ENCODE measurements around the gene WDR70.

Gene WDR70

DNA sequence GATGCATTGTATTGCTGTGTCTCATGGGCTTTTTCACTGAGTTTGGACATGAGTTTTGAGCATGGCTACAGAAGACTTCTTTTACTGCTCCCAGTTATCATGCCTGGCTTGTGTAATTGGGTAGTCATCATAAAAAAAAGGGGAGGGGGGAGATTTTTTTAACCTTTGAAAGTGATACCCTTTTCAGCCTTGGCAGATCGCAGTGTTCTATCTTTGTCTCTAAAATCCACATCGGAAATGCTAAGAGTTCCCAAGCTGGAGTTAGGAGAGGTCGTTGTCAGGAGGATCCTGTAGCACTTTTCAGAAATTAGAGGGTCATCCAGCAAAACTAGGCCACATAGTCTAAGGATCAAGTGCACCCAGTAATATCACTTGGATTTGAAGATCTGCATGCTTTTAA, 188.4 kb downstream of the WDR70 start:
- DNase-seq (ENCODE audit: low read depth), result no peak
- no peak for TF ChIP-seq CTCF (conservative IDR thresholded peaks at IDR 0.05; ENCODE audit: low read depth, low read length)

GRCh38 chr5:37568018-37568753, 189.1 kb downstream of the WDR70 start:
- no peak for DNase-seq (ENCODE audit: low read depth)
- no peak overlapping the region for H3K4me3 ChIP-seq (ENCODE audit: low read depth, low read length)
- no peak for TF ChIP-seq CTCF (conservative IDR thresholded peaks at IDR 0.05; ENCODE audit: low read depth, low read length)

More for the DNA sequence above, 188.4 kb downstream of the WDR70 start:
- H3K4me3 ChIP-seq (ENCODE audit: low read depth, low read length), result no peak overlapping the region

DNA sequence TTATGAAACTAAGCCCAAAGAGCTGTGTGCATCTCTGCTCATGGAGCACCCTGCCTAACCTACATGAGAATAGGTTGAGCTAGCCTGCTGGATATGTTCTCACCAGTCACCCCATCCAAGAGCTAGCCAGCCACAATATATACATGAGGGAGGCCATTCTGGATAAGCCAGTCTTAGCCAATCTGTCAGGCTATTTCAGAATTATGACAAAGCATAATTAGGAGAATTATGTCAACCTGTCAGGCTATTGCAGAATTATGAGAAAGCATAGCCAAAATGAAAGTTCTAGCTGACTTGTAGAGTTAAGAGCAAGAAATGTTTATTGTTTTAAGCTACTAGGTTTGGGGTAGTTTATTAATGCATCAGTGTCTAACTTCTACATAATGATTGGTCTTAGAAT, 189.8 kb downstream of the WDR70 start:
- no peak overlapping the region for H3K4me3 ChIP-seq (ENCODE audit: low read depth, low read length)
- no peak for DNase-seq (ENCODE audit: low read depth)
- no peak for TF ChIP-seq CTCF (conservative IDR thresholded peaks at IDR 0.05; ENCODE audit: low read depth, low read length)

DNA sequence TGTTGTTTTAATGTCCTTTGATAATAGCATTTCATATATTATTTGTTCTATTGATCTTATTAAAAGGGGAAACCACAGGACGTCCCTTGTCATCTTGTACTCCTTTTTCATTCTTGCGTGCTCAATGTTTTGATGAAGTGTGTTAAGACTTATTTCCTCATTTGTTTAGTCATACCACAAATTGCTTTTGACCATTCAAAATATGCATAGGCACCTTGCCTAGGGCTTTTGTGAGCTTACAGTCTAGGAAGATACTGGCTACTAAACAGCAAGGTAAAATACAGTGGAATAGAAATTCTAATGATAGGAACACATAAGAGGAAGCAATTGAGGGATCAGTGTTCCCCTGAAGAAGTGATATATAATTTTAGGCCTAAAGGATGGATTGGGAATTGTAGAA, 190.3 kb downstream of the WDR70 start:
- DNase-seq (ENCODE audit: low read depth), result no peak
- no peak for TF ChIP-seq CTCF (conservative IDR thresholded peaks at IDR 0.05; ENCODE audit: low read depth, low read length)
- H3K4me3 ChIP-seq (ENCODE audit: low read depth, low read length), result no peak overlapping the region

GRCh38 chr5:37570597-37570996, 191.5 kb downstream of the WDR70 start:
- no peak overlapping the region for H3K4me3 ChIP-seq (ENCODE audit: low read depth, low read length)
- no peak for TF ChIP-seq CTCF (conservative IDR thresholded peaks at IDR 0.05; ENCODE audit: low read depth, low read length)
- DNase-seq (ENCODE audit: low read depth), result no peak

DNA sequence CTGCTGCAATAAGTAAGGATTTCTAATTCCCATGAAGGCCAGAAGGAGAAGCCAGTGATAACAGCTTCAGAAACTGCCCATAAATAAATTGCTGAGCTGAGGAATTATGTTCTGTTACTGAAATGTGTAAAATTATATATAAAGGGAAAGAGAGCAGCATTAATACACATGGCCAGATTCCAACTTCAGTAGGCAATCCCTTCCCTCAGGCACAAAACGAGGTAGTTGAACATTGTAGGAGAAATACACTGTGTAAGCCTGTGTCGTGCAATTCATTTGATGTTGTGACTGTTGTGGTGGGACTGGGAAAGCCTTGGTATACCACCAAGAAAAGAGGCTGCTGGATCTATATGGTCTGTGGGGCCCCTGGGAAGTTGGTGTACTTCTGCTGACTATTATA, 192.9 kb downstream of the WDR70 start:
- TF ChIP-seq CTCF (conservative IDR thresholded peaks at IDR 0.05; ENCODE audit: low read depth, low read length), result no peak
- DNase-seq (ENCODE audit: low read depth), result no peak
- H3K4me3 ChIP-seq (ENCODE audit: low read depth, low read length), result no peak overlapping the region
